PC-9 (cell line): ENCODE measurements around the gene NPR1. TPM values are rescaled to one million over a fixed set of nuclear protein-coding genes. Genes with fewer than 3 reads are reported as not detected.
"Not testable (repeated sequence)": the region's sequence is repeated elsewhere in the genome, so short reads cannot be mapped to it uniquely, and the experiment has no call there.

ENCODE experiments used
- BruUV-seq: library from RNA; stranded (reverse); fragments of 400-500 nt; replicated peaks from 2 replicates; lab custom pipeline; 2021; lab: Mats Ljungman, UMichigan
- CTCF ChIA-PET: fragments of 300-600 bp; sonication (Branson Sonifier 250); formaldehyde crosslinking; loops from one replicate; lab custom pipeline; 2022; ENCODE audit warnings: antibody characterized with exemption; lab: Charles Lee
- POLR2A ChIA-PET: fragments of 300-600 bp; sonication (Branson Sonifier 250); formaldehyde crosslinking; loops from one replicate; lab custom pipeline; 2022; ENCODE audit warnings: antibody characterized with exemption; ENCODE audit not compliant: unreplicated experiment; lab: Charles Lee
- DNase-seq, 2 experiments: peaks; one replicate each; pipeline versions ENCODE4 v3.0.0 to v3.0.0-alpha.2; 2015 to 2022; ENCODE audit warnings: mixed read lengths in 1 of 2
- H2AFZ ChIP-seq: fragments of 200-600 bp; sonication (generic); 2 replicates; pipeline ENCODE4 v1.8.1; 2017; ENCODE audit warnings: antibody characterized with exemption
- H3F3A ChIP-seq: fragments of 200-600 bp; sonication (generic); 2 replicates; pipeline ENCODE4 v1.8.1; 2017; ENCODE audit warnings: antibody characterized with exemption, mild to moderate bottlenecking, low read depth; ENCODE audit not compliant: insufficient read depth
- H3K27ac ChIP-seq: fragments of 200-600 bp; sonication (generic); 2 replicates; pipeline ENCODE4 v1.6.1; 2016; ENCODE audit warnings: mixed run types
- H3K27me3 ChIP-seq: fragments of 200-600 bp; sonication (generic); 2 replicates; pipeline ENCODE4 v1.6.1; 2016; ENCODE audit warnings: low read depth, mixed run types; ENCODE audit not compliant: insufficient read depth
- H3K36me3 ChIP-seq: fragments of 200-600 bp; sonication (generic); 2 replicates; pipeline ENCODE4 v1.6.1; 2016; ENCODE audit warnings: low read depth, mixed run types
- H3K4me1 ChIP-seq: fragments of 200-600 bp; sonication (generic); replicated peaks from 2 replicates; pipeline ENCODE4 v1.6.1; 2016; ENCODE audit warnings: mixed run types; ENCODE audit not compliant: insufficient read depth
- H3K4me2 ChIP-seq: fragments of 200-600 bp; sonication (generic); 2 replicates; pipeline ENCODE4 v1.6.1; 2017; ENCODE audit warnings: mixed run types
- H3K4me3 ChIP-seq: fragments of 200-600 bp; sonication (generic); 2 replicates; pipeline ENCODE4 v1.6.1; 2016; ENCODE audit warnings: mixed run types
- H3K79me2 ChIP-seq: fragments of 200-600 bp; sonication (generic); 2 replicates; pipeline ENCODE4 v1.6.1; 2017; ENCODE audit warnings: low read depth, mixed run types
- H3K9me2 ChIP-seq: fragments of 200-600 bp; sonication (generic); 2 replicates; pipeline ENCODE4 v1.8.1; 2017; ENCODE audit warnings: mild to moderate bottlenecking; ENCODE audit not compliant: insufficient read depth
- H3K9me3 ChIP-seq: fragments of 200-600 bp; sonication (generic); 2 replicates; pipeline ENCODE4 v1.8.1; 2016; ENCODE audit warnings: low read depth; ENCODE audit not compliant: insufficient read depth
- H4K20me1 ChIP-seq: fragments of 200-600 bp; sonication (generic); 2 replicates; pipeline ENCODE4 v1.8.1; 2017; ENCODE audit not compliant: insufficient read depth
- EZH2 ChIP-seq: fragments of 200-600 bp; sonication (generic); IDR thresholded peaks from 2 replicates; pipeline ENCODE4 v1.8.0; 2017; ENCODE audit warnings: antibody characterized with exemption, low read depth
- intact Hi-C: fragments of 100-400 bp; cut with micrococcal nuclease; formaldehyde crosslinking; loops from one replicate; pipeline ENCODE4 v1.10.0; 2022; ENCODE audit not compliant: unreplicated experiment
- total RNA-seq: library from RNA; stranded (reverse); gene quantifications from 2 replicates; pipeline ENCODE4 v1.2.3, GENCODE V29; 2021
- TF ChIP-seq, protein P1 (sequence below): fragments of 200-600 bp; sonication (generic); conservative IDR thresholded peaks from 2 replicates; pipeline ENCODE4 v1.6.1; 2017; ENCODE audit warnings: mixed run types, antibody characterized with exemption, mild to moderate bottlenecking, moderate library complexity

Gene NPR1
- total RNA-seq, 1 experiment from 2014 or later = 0.98 TPM

DNA sequence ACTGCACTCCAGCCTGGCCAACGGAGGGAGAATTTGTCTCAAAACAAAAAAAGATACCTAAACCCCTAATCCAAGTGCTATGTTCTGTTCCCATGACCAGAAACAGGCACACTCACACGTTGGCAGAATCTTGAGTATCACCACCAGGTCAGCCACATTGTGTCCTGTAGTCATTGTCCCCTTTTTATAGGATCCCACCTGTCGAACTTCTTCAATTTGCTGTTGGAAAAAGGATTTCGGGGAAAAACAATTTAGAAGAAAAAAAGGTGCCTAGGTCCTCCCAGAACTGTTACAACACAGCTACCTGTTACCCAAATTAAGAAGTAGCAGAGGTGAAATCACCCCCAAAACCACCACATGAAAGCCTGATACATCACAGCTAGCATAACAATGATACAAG, 11.0 kb upstream of the NPR1 start:
- intact Hi-C loops = no loop called here
- peaks cover 66% of the 10 kb centered on the region for H3K36me3 ChIP-seq
- no peaks in the 10 kb centered on the region for H3K27me3 ChIP-seq
- H3K79me2 ChIP-seq = peaks cover 46% of the 10 kb centered on the region
- POLR2A ChIA-PET = no interaction called here
- peaks cover 83% of the 10 kb centered on the region for H3F3A ChIP-seq
- no peak overlapping the region for H3K4me3 ChIP-seq
- no peak overlapping the region for H3K4me2 ChIP-seq
- no peak overlapping the region for H2AFZ ChIP-seq
- peaks cover 6% of the 10 kb centered on the region; the same call in 1 of the 2 replicates for H4K20me1 ChIP-seq
- H3K27ac ChIP-seq = no peak overlapping the region
- BruUV-seq = no TSS peak
- no peak for DNase-seq
- CTCF ChIA-PET = no interaction called here
- H3K9me3 ChIP-seq = no peaks in the 10 kb centered on the region
- no peaks in the 10 kb centered on the region for H3K9me2 ChIP-seq
- no peak for TF ChIP-seq EZH2
- TF ChIP-seq, protein P1, sequence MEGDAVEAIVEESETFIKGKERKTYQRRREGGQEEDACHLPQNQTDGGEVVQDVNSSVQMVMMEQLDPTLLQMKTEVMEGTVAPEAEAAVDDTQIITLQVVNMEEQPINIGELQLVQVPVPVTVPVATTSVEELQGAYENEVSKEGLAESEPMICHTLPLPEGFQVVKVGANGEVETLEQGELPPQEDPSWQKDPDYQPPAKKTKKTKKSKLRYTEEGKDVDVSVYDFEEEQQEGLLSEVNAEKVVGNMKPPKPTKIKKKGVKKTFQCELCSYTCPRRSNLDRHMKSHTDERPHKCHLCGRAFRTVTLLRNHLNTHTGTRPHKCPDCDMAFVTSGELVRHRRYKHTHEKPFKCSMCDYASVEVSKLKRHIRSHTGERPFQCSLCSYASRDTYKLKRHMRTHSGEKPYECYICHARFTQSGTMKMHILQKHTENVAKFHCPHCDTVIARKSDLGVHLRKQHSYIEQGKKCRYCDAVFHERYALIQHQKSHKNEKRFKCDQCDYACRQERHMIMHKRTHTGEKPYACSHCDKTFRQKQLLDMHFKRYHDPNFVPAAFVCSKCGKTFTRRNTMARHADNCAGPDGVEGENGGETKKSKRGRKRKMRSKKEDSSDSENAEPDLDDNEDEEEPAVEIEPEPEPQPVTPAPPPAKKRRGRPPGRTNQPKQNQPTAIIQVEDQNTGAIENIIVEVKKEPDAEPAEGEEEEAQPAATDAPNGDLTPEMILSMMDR = no peak
- peaks cover 13% of the 10 kb centered on the region for H3K4me1 ChIP-seq

DNA sequence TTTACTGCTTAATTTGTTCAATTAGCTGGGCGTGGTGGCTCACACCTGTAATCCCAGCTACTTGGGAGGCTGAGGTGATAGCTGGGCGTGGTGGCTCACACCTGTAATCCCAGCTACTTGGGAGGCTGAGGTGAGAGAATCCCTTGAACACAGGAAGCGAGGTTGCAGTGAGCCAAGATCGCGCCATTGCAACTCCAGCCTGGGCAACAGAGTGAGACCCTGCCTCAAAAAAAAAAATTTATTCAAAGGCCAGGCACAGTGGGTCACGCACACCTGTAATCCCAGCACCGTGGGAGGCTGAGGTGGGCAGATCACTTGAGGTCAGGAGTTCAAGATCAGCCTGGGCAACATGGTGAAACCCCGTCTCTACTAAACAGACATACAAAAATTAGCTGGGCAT, 9.8 kb upstream of the NPR1 start:
- H4K20me1 ChIP-seq, H2AFZ ChIP-seq, CTCF ChIA-PET, H3K27ac ChIP-seq, DNase-seq, POLR2A ChIA-PET, H3K4me2 ChIP-seq, H3K27me3 ChIP-seq, H3K9me2 ChIP-seq, intact Hi-C loops, H3K9me3 ChIP-seq, BruUV-seq, H3K4me3 ChIP-seq: not testable (repeated sequence)
- peaks cover 46% of the 10 kb centered on the region for H3K79me2 ChIP-seq
- peaks cover 79% of the 10 kb centered on the region for H3F3A ChIP-seq
- peaks cover 57% of the 10 kb centered on the region for H3K36me3 ChIP-seq
- H3K4me1 ChIP-seq = peaks cover 13% of the 10 kb centered on the region

DNA sequence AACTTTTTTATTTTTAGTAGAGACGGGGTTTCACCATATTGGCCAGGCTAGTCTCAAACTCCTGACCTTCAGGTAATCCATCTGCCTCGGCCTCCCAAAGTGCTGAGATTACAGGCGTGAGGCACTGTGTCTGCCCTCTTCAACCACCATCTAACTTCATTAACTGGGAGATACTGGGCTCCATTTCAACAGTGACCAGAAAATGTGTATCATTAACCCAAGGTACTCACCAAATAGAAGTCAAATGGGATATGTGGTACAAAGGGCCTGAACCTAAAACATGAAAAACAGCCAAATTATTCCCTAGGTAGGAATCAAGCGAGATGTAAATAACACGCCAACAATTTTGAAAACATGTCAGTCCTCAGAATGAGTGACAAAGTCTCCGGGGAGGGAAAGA, 8.9 kb upstream of the NPR1 start:
- intact Hi-C loops = loop anchor here (2.0 to 10.0 kb wide), 5 partner anchors 35 to 603 kb away; partner anchors contain the start of genes CHTOP, HAX1, RAB13 and S100A9
- no peak overlapping the region for H3K27ac ChIP-seq
- POLR2A ChIA-PET = interaction anchor here (0.9 kb wide), 1 partner anchor 129 kb away, joined by 14 read pairs; the partner anchor contains the start of gene S100A5

More for the DNA sequence above, 8.9 kb upstream of the NPR1 start:
- H3K36me3 ChIP-seq = peaks cover 48% of the 10 kb centered on the region
- no peak for DNase-seq
- BruUV-seq = no TSS peak
- H3K27me3 ChIP-seq = no peaks in the 10 kb centered on the region
- no peak overlapping the region for H2AFZ ChIP-seq
- no peaks in the 10 kb centered on the region for H3K9me3 ChIP-seq
- H3F3A ChIP-seq = peaks cover 70% of the 10 kb centered on the region
- H4K20me1 ChIP-seq = 0 out of 2 replicates have a peak, but pooled peaks cover 6% of the 10 kb centered on the region
- peaks cover 13% of the 10 kb centered on the region for H3K4me1 ChIP-seq
- no peaks in the 10 kb centered on the region for H3K9me2 ChIP-seq
- H3K79me2 ChIP-seq = peaks cover 46% of the 10 kb centered on the region
- H3K4me2 ChIP-seq = peak overlapping the region; percentile 91
- TF ChIP-seq, protein P1 = no peak
- TF ChIP-seq EZH2 = no peak
- H3K4me3 ChIP-seq = peak overlapping the region; percentile 75
- CTCF ChIA-PET = no interaction called here
